LNCAP (cell line): ENCODE data around the gene C3.

ENCODE experiments used
- TF ChIP-seq, protein P1 (sequence below): fragments of 450-650 bp; IDR thresholded peaks from 2 replicates; pipeline ENCODE4 v1.5.1; 2017; ENCODE audit warnings: mild to moderate bottlenecking

Gene C3

DNA sequence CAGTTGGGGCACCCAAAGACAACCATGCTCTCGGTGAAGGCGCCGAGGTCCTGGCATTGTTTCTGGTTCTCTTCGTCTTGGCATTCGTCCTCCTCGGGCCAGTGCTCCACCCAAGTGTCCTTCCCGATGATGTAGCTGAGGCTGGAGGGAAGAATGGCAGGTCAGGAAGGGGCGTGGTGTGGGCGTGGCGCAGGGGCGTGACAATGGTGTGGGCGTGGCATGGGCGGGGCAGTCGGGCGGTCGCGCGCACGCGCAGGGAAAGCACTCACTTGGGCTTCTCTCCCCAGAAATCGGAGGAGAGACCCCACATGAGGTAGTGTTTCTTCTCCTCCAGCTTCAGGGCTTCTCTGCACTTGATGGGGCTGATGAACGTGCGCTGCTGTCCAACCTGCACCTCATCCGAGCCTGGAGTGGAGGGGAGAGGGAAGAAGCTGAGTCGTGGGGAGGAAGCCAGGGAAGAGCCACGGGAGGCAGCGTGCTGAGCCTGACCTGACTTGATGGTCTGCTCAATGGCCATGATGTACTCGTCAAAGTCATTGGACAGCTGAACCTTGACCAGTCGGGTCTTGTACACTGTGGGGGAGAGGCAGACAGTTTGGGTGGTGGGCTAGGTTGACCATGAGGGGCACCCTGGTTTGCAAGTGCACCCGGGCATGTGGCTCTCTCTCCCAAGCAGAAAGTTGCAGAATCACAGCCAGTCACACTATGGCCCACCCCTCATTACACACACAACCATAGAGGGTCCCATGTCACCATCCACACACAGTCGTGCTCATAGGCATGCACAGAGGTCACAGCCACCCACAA, 42.4 kb downstream of the C3 start:
- TF ChIP-seq, protein P1, sequence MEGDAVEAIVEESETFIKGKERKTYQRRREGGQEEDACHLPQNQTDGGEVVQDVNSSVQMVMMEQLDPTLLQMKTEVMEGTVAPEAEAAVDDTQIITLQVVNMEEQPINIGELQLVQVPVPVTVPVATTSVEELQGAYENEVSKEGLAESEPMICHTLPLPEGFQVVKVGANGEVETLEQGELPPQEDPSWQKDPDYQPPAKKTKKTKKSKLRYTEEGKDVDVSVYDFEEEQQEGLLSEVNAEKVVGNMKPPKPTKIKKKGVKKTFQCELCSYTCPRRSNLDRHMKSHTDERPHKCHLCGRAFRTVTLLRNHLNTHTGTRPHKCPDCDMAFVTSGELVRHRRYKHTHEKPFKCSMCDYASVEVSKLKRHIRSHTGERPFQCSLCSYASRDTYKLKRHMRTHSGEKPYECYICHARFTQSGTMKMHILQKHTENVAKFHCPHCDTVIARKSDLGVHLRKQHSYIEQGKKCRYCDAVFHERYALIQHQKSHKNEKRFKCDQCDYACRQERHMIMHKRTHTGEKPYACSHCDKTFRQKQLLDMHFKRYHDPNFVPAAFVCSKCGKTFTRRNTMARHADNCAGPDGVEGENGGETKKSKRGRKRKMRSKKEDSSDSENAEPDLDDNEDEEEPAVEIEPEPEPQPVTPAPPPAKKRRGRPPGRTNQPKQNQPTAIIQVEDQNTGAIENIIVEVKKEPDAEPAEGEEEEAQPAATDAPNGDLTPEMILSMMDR = no peak

DNA sequence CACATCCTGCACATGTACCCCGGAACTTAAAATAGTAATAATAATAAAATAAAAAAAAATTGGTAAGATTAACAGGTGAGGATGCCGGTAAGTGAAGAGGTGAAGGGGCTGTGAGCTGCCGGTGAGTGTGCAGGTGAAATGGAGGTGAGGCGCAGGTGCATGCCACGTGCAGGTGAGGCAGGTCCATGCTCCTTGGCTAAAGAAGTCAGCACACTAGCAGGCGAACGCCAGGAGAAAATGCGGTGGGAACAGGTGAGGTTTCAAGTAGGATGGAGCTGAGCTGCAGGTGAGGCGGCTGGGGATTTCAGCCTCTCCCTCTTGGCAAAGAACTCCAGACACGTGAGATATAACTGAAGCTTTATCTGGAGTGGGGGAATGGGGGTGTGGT, 43.0 kb downstream of the C3 start:
- TF ChIP-seq, protein P1 = no peak

DNA sequence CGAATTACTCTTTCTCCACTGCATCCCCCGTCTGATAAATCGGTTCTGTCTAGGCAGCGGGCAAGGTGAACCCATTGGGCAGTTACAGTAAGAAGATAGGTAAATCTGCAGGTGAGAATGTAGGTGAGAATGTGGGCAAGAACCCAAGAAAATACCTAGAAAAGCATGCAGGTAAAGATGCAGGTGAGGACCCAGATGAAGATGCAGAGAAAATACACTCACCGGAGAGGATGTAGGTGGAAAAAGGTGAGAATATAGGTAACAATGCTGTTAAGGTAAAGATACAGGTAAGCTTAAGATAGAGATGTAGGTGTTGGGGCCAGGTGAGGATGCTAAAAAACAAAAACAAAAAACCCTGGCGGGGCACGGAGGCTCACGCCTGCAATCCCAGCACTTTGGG, 44.2 kb downstream of the C3 start:
- TF ChIP-seq, protein P1 = no peak

DNA sequence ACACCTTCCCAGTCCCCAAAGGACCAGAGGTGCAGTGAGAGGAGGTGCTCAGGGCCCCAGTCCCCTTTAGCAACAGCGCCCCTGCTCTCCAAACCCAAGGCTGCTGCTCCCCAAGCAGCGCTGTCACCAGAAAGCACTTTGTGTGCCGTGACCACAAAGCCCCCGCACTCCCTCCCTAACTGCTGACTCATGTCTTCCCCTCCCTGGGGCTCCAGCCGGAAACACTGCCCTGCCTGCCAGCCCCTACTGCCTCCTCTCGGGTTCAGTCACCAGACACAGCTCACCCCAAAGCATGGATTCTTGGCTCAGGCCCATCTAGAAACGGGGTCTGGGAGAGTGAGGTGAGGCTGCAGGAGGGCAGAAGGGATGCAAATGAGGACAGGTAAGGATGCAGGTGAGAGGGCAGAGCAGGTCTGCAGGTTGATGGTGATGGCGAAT, 45.6 kb downstream of the C3 start:
- TF ChIP-seq, protein P1 = no peak

DNA sequence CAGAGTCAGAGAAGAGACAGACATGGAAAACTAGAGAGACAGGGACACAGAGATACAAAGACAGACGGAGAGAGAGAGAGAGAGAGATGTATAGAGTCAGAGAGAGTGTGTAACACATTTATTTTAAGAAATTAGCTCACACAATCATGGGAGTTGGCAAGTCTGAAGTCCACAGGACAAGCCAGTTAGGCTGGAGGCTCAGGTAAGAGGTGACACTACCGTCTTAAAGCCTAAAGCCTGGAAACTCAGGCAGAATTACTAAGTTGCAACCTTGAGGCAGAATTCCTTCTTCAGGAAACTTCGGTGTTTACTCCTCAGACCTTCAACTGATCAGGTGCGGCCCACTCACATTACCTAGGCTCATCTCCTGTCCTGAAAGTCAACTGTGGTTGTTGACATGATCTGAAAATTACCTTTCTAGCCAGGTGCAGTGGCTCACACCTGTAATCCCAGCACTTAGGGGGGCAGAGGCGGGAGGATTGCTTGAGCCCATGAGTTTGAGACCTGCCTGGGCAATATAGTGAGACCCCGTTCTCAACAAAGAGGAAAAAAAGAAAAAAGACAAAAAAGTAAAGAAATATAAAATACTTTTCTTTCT, 47.7 kb downstream of the C3 start:
- TF ChIP-seq, protein P1 = no peak

DNA sequence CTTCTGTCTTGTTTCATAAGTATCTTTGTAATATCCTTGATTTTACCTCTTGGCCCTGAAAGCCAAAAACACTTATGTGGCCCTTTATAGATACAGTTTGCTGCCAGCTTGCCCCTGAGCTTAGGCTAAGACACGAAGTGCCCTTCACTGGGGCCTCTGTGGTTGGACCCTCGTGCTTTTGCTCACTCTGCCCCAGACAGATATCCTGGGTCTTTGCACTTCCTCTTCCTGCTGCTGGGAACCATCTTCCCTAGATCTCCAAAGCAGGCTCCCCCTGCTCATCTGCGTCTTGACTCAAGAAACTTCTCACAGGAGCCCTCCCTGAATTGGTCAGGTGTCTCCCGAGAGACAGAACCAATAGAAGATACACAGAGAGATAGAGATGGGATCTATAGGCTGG, 48.5 kb downstream of the C3 start:
- TF ChIP-seq, protein P1 = no peak

DNA sequence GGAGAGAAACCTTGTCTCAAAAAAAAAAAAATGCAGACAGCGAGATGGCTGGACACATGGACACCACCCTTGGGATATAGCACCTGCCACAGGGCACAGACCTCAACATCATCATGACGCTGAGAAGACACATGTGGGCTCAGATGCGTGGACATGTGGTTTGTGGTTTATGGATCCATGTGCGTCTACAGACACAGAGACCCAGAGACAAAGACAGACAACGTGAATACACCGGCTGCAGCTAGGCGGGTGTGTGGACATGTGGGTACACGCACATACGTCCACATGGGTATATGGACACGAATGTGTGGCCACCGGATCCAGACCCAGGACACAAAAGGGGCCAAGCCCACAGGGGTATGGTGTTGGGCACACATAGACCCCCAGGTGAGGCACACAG, 51.8 kb downstream of the C3 start:
- TF ChIP-seq, protein P1 = no peak
